ENCODE data around the gene DHRS11.

DNA sequence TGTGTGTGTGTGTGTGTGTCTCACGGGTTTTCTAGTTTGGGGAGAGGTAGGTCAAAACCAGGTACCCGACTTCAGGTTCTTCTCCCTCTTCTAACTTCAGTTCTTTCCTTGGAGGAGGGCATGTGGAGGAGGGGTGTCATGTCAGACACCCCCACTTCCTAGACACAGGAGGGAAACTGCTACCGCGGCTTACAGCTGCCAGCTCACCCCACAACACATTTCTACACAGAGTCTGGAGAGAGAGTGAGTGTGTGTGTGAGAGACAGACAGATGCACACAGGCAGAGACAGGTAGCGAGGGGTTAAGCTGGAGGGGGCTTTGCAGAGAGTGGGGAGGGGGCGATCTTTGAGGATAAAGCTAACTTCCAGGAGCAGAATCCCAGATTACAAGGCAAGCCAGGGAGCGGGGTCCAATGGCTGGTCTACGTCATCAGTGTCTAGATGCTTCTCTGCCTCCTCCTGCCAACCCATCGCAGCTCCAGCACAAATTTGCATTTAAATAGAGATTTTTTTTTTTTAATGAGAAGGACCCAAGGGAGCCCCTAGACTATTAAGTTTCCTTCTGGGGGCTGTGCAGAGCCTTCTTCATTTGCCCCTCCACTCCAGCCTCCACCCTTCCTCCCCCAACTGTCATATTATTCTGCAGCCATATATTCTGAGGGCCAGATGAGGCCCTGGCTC lies 58.6 kb downstream of the DHRS11 start:
- TF ChIP-seq, protein P1, sequence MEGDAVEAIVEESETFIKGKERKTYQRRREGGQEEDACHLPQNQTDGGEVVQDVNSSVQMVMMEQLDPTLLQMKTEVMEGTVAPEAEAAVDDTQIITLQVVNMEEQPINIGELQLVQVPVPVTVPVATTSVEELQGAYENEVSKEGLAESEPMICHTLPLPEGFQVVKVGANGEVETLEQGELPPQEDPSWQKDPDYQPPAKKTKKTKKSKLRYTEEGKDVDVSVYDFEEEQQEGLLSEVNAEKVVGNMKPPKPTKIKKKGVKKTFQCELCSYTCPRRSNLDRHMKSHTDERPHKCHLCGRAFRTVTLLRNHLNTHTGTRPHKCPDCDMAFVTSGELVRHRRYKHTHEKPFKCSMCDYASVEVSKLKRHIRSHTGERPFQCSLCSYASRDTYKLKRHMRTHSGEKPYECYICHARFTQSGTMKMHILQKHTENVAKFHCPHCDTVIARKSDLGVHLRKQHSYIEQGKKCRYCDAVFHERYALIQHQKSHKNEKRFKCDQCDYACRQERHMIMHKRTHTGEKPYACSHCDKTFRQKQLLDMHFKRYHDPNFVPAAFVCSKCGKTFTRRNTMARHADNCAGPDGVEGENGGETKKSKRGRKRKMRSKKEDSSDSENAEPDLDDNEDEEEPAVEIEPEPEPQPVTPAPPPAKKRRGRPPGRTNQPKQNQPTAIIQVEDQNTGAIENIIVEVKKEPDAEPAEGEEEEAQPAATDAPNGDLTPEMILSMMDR (IDR thresholded peaks at IDR 0.05): no peak
- TF ChIP-seq, protein P2, sequence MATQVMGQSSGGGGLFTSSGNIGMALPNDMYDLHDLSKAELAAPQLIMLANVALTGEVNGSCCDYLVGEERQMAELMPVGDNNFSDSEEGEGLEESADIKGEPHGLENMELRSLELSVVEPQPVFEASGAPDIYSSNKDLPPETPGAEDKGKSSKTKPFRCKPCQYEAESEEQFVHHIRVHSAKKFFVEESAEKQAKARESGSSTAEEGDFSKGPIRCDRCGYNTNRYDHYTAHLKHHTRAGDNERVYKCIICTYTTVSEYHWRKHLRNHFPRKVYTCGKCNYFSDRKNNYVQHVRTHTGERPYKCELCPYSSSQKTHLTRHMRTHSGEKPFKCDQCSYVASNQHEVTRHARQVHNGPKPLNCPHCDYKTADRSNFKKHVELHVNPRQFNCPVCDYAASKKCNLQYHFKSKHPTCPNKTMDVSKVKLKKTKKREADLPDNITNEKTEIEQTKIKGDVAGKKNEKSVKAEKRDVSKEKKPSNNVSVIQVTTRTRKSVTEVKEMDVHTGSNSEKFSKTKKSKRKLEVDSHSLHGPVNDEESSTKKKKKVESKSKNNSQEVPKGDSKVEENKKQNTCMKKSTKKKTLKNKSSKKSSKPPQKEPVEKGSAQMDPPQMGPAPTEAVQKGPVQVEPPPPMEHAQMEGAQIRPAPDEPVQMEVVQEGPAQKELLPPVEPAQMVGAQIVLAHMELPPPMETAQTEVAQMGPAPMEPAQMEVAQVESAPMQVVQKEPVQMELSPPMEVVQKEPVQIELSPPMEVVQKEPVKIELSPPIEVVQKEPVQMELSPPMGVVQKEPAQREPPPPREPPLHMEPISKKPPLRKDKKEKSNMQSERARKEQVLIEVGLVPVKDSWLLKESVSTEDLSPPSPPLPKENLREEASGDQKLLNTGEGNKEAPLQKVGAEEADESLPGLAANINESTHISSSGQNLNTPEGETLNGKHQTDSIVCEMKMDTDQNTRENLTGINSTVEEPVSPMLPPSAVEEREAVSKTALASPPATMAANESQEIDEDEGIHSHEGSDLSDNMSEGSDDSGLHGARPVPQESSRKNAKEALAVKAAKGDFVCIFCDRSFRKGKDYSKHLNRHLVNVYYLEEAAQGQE (IDR thresholded peaks at IDR 0.05; ENCODE audit: insufficient read depth in 1 of 2, low read depth in 2 of 2, low read length in 1 of 2): no peak
- TF ChIP-seq POLR2AphosphoS5 (IDR thresholded peaks at IDR 0.05; ENCODE audit: low read depth, low read length): no peak
- TF ChIP-seq TCF7L2 (IDR thresholded peaks at IDR 0.05; ENCODE audit: low read depth, low read length): no peak
- no peak for TF ChIP-seq SIN3A (IDR thresholded peaks at IDR 0.05; ENCODE audit: borderline replicate concordance, insufficient read depth, low read depth, low read length)

Measured in Panc1 (cell line).